GM18519 (cell line): ENCODE results near the gene ITPK1.

ENCODE experiments used
- ATAC-seq: cut with Tn5 transposase; IDR thresholded peaks from one replicate; pipeline ENCODE4 v1.9.1; 2021; ENCODE audit warnings: mild to moderate bottlenecking, moderate library complexity; ENCODE audit not compliant: unreplicated experiment, low FRiP score

The ITPK1 gene

GRCh38 chr14:93014058-93015023, 101.4 kb downstream of the ITPK1 start:
- no peak for ATAC-seq

- ATAC-seq = no peak
Observed at GRCh38 chr14:93012951-93013719, 102.6 kb downstream of the ITPK1 start.

- ATAC-seq = no peak
Observed at GRCh38 chr14:93012506-93012905, 103.2 kb downstream of the ITPK1 start.

GRCh38 chr14:93011650-93012325, 103.9 kb downstream of the ITPK1 start:
- no peak for ATAC-seq

GRCh38 chr14:93011141-93011529, 104.6 kb downstream of the ITPK1 start:
- no peak for ATAC-seq

- ATAC-seq = no peak
Observed at GRCh38 chr14:93010522-93011140, 105.1 kb downstream of the ITPK1 start.

GRCh38 chr14:93010130-93010499, 105.6 kb downstream of the ITPK1 start:
- no peak for ATAC-seq

GRCh38 chr14:93009471-93010129, 106.1 kb downstream of the ITPK1 start:
- ATAC-seq = no peak

- ATAC-seq = no peak
Observed at GRCh38 chr14:93008381-93008780, 107.3 kb downstream of the ITPK1 start.

- ATAC-seq = no peak
Observed at GRCh38 chr14:93007225-93007997, 108.3 kb downstream of the ITPK1 start.

GRCh38 chr14:93006567-93007051, 109.1 kb downstream of the ITPK1 start:
- ATAC-seq = no peak

- ATAC-seq = no peak
Observed at GRCh38 chr14:93005838-93006237, 109.9 kb downstream of the ITPK1 start.

- ATAC-seq = no peak
Observed at GRCh38 chr14:93005135-93005813, 110.5 kb downstream of the ITPK1 start.

- no peak for ATAC-seq
Observed at GRCh38 chr14:93004699-93005082, 111.0 kb downstream of the ITPK1 start.

GRCh38 chr14:93003945-93004698, 111.6 kb downstream of the ITPK1 start:
- ATAC-seq = no peak

GRCh38 chr14:93002851-93003298, 112.8 kb downstream of the ITPK1 start:
- no peak for ATAC-seq

- ATAC-seq = no peak
Observed at GRCh38 chr14:93002049-93002448, 113.7 kb downstream of the ITPK1 start.

GRCh38 chr14:92998946-92999345, 116.8 kb downstream of the ITPK1 start:
- ATAC-seq = no peak
